Karpas-422 (cell line): ENCODE data around the gene UBR1. TPM values are rescaled to one million over a fixed set of nuclear protein-coding genes. Genes with fewer than 3 reads are reported as not detected.

Source experiments
- DNase-seq: peaks from one replicate; pipeline ENCODE4 v3.0.0-alpha.2; 2015
- H2AFZ ChIP-seq: fragments of 200-600 bp; sonication (generic); 2 replicates; pipeline ENCODE4 v1.6.1; 2014; ENCODE audit warnings: antibody characterized with exemption, low read length, mixed read lengths
- H3K27ac ChIP-seq: fragments of 200-600 bp; sonication (generic); 2 replicates; pipeline ENCODE4 v1.5.1; 2014; ENCODE audit warnings: mild to moderate bottlenecking, low read length, moderate library complexity
- H3K27me3 ChIP-seq: fragments of 200-600 bp; sonication (generic); 2 replicates; pipeline ENCODE4 v1.6.1; 2014; ENCODE audit warnings: low read length, mixed read lengths
- H3K36me3 ChIP-seq: fragments of 200-600 bp; sonication (generic); 2 replicates; pipeline ENCODE4 v1.6.1; 2014; ENCODE audit warnings: low read length, mixed read lengths; ENCODE audit not compliant: insufficient read depth
- H3K4me1 ChIP-seq: fragments of 200-600 bp; sonication (generic); 2 replicates; pipeline ENCODE4 v1.6.1; 2014; ENCODE audit warnings: mild to moderate bottlenecking, low read length, mixed read lengths
- H3K4me2 ChIP-seq: fragments of 200-600 bp; sonication (generic); 2 replicates; pipeline ENCODE4 v1.6.1; 2014; ENCODE audit warnings: low read length, low read depth, mild to moderate bottlenecking; ENCODE audit not compliant: poor library complexity, severe bottlenecking
- H3K4me3 ChIP-seq: fragments of 200-600 bp; sonication (generic); 2 replicates; pipeline ENCODE4 v1.5.1; 2014; ENCODE audit warnings: mild to moderate bottlenecking, antibody characterized with exemption, low read length, mixed read lengths
- H3K79me2 ChIP-seq: fragments of 200-600 bp; sonication (generic); 2 replicates; pipeline ENCODE4 v1.6.1; 2014; ENCODE audit warnings: mild to moderate bottlenecking, low read length, mixed read lengths
- H3K9ac ChIP-seq: fragments of 200-600 bp; sonication (generic); 2 replicates; pipeline ENCODE4 v1.6.0; 2014; ENCODE audit warnings: low read length
- H3K9me2 ChIP-seq: fragments of 200-600 bp; sonication (generic), shearing (Covaris generic); replicated peaks from 2 replicates; pipeline ENCODE4 v1.6.0; 2014; ENCODE audit warnings: mild to moderate bottlenecking, low read length, moderate library complexity; ENCODE audit not compliant: insufficient read depth
- H3K9me3 ChIP-seq: fragments of 300-700, 200-600 bp; sonication (generic); 2 replicates; pipeline ENCODE4 v1.6.1; 2014; ENCODE audit warnings: low read length, mixed read lengths
- H4K20me1 ChIP-seq: fragments of 200-600 bp; sonication (generic); 2 replicates; pipeline ENCODE4 v1.6.1; 2014; ENCODE audit warnings: mild to moderate bottlenecking, antibody characterized with exemption, low read length, low read depth; ENCODE audit not compliant: insufficient read depth
- total RNA-seq: library from RNA; depleted of rRNA; stranded (reverse); fragments of >200 nt; shearing (Covaris generic); gene quantifications from 2 replicates; pipeline ENCODE4 v1.2.3, GENCODE V29; 2014; ENCODE audit warnings: low replicate concordance

UBR1 gene
- total RNA-seq, 1 experiment from 2014 or later = 56.0 TPM

- no peaks in the 10 kb centered on the region for H3K9me2 ChIP-seq
- H3K27me3 ChIP-seq = no peaks in the 10 kb centered on the region
- H3K4me2 ChIP-seq = peak within 1 kb of the TSS; percentile 98
- no peaks in the 10 kb centered on the region for H4K20me1 ChIP-seq
- no peaks in the 10 kb centered on the region for H3K9me3 ChIP-seq
- H3K4me1 ChIP-seq = peaks cover 44% of the 10 kb centered on the region
- H3K4me3 ChIP-seq = peak within 1 kb of the TSS; percentile 87
- peak within 1 kb of the TSS; percentile 100 for H2AFZ ChIP-seq
- peak within 1 kb of the TSS; percentile 79 for H3K9ac ChIP-seq
- no peaks in the 10 kb centered on the region for H3K36me3 ChIP-seq
- H3K27ac ChIP-seq = peak within 1 kb of the TSS; percentile 61
- H3K79me2 ChIP-seq = peaks cover 45% of the 10 kb centered on the region
- peak; percentile 99 for DNase-seq
Observed at GRCh38 chr15:42920519-42921341, 185.1 kb downstream of the UBR1 start, which contains the start of gene TTBK2. Gene TTBK2, minus strand, starts transcription at chr15:42920778. Its CDS starts 42,161 bp downstream, at chr15:42878617.

- H3K27ac ChIP-seq = peak overlapping the region; percentile 61
- no peaks in the 10 kb centered on the region for H3K27me3 ChIP-seq
- no peaks in the 10 kb centered on the region for H3K36me3 ChIP-seq
- peak overlapping the region; percentile 36; the same call in 1 of the 2 replicates for H2AFZ ChIP-seq
- peak overlapping the region; percentile 87 for H3K4me3 ChIP-seq
- H3K9me2 ChIP-seq = no peaks in the 10 kb centered on the region
- peak overlapping the region; percentile 87 for H3K4me2 ChIP-seq
- H3K9ac ChIP-seq = peak overlapping the region; percentile 79
- peaks cover 52% of the 10 kb centered on the region for H3K4me1 ChIP-seq
- DNase-seq = peak; percentile 76
- no peaks in the 10 kb centered on the region for H4K20me1 ChIP-seq
- no peaks in the 10 kb centered on the region for H3K9me3 ChIP-seq
- H3K79me2 ChIP-seq = peaks cover 53% of the 10 kb centered on the region
Observed at GRCh38 chr15:42919799-42920518, 185.9 kb downstream of the UBR1 start.

- Histone ChIP-seq H3K79me2 (peaks cover 58% of the 10 kb centered on the region), H2AFZ (no peak overlapping the region), H3K27ac (peak overlapping the region; percentile 61), H3K9me3 (no peaks in the 10 kb centered on the region), H3K36me3 (no peaks in the 10 kb centered on the region), H4K20me1 (no peaks in the 10 kb centered on the region), H3K4me1 (peaks cover 55% of the 10 kb centered on the region), H3K9me2 (no peaks in the 10 kb centered on the region), H3K4me3 (peak overlapping the region; percentile 87), H3K4me2 (peak overlapping the region; percentile 87), H3K9ac (peak overlapping the region; percentile 79), H3K27me3 (no peaks in the 10 kb centered on the region)
- DNase-seq = peak; percentile 54
Observed at GRCh38 chr15:42919308-42919707, 186.5 kb downstream of the UBR1 start.

GRCh38 chr15:42918047-42918446 lies 187.8 kb downstream of the UBR1 start:
- H3K9me3 ChIP-seq = no peaks in the 10 kb centered on the region
- H3K4me2 ChIP-seq = peak overlapping the region; percentile 87
- peak overlapping the region; percentile 48; the same call in 1 of the 2 replicates for H2AFZ ChIP-seq
- peak overlapping the region; percentile 61 for H3K27ac ChIP-seq
- peaks cover 55% of the 10 kb centered on the region for H3K4me1 ChIP-seq
- no peaks in the 10 kb centered on the region for H3K36me3 ChIP-seq
- DNase-seq = no peak
- no peaks in the 10 kb centered on the region for H3K9me2 ChIP-seq
- H3K79me2 ChIP-seq = peaks cover 68% of the 10 kb centered on the region
- peak overlapping the region; percentile 87 for H3K4me3 ChIP-seq
- H4K20me1 ChIP-seq = no peaks in the 10 kb centered on the region
- H3K9ac ChIP-seq = peak overlapping the region; percentile 79
- H3K27me3 ChIP-seq = no peaks in the 10 kb centered on the region

- H4K20me1 ChIP-seq = no peaks in the 10 kb centered on the region
- H3K79me2 ChIP-seq = peaks cover 89% of the 10 kb centered on the region
- no peak for DNase-seq
Observed at GRCh38 chr15:42915654-42916315, 190.1 kb downstream of the UBR1 start.

GRCh38 chr15:42914728-42915497 lies 190.9 kb downstream of the UBR1 start:
- Histone ChIP-seq H3K27me3 (no peaks in the 10 kb centered on the region), H3K79me2 (peaks cover 93% of the 10 kb centered on the region), H2AFZ (no peak overlapping the region), H3K4me1 (peaks cover 49% of the 10 kb centered on the region), H3K27ac (peak overlapping the region; percentile 27), H3K9me2 (no peaks in the 10 kb centered on the region), H4K20me1 (no peaks in the 10 kb centered on the region), H3K4me2 (peak overlapping the region; percentile 59), H3K36me3 (no peaks in the 10 kb centered on the region), H3K4me3 (peak overlapping the region; percentile 33), H3K9ac (peak overlapping the region; percentile 10; the same call in 1 of the 2 replicates), H3K9me3 (no peaks in the 10 kb centered on the region)
- no peak for DNase-seq

More at GRCh38 chr15:42915654-42916315, 190.1 kb downstream of the UBR1 start:
- peaks cover 44% of the 10 kb centered on the region for H3K4me1 ChIP-seq
- no peaks in the 10 kb centered on the region for H3K36me3 ChIP-seq
- no peak overlapping the region for H3K9ac ChIP-seq
- H3K9me3 ChIP-seq = no peaks in the 10 kb centered on the region
- no peaks in the 10 kb centered on the region for H3K9me2 ChIP-seq
- H2AFZ ChIP-seq = no peak overlapping the region
- peak overlapping the region; percentile 27 for H3K27ac ChIP-seq
- H3K4me2 ChIP-seq = peak overlapping the region; percentile 59
- no peaks in the 10 kb centered on the region for H3K27me3 ChIP-seq
- peak overlapping the region; percentile 33; the same call in 1 of the 2 replicates for H3K4me3 ChIP-seq

GRCh38 chr15:42911058-42911592 lies 194.7 kb downstream of the UBR1 start:
- Histone ChIP-seq H3K9ac (no peak overlapping the region), H4K20me1 (no peaks in the 10 kb centered on the region), H3K9me2 (no peaks in the 10 kb centered on the region), H2AFZ (no peak overlapping the region), H3K9me3 (no peaks in the 10 kb centered on the region), H3K4me1 (peaks cover 30% of the 10 kb centered on the region), H3K79me2 (peaks cover 91% of the 10 kb centered on the region), H3K27me3 (no peaks in the 10 kb centered on the region), H3K36me3 (no peaks in the 10 kb centered on the region), H3K4me3 (no peak overlapping the region), H3K4me2 (no peak overlapping the region), H3K27ac (no peak overlapping the region)
- DNase-seq = no peak
